T-helper 1 cell treated with Interleukin-12 subunit alpha and Interleukin-12 subunit beta and Interleukin-4 antibody, amounts not matched to agents 30 μg/mL and 1 μg/mL, for 36 hours (primary cell): ENCODE measurements around the gene NAPSA.
"Not testable (repeated sequence)": the region's sequence is repeated elsewhere in the genome, so short reads cannot be mapped to it uniquely, and the experiment has no call there.

Source experiments
- H3K27ac Mint-ChIP-seq: one replicate; pipeline ENCODE4 v1.8.0; 2021; ENCODE audit warnings: mild to moderate bottlenecking, mixed read lengths
- H3K27me3 Mint-ChIP-seq: one replicate; pipeline ENCODE4 v1.8.0; 2021; ENCODE audit warnings: low read depth, mixed read lengths
- H3K36me3 Mint-ChIP-seq: one replicate; pipeline ENCODE4 v1.8.0; 2021; ENCODE audit warnings: low read depth, mixed read lengths
- H3K4me1 Mint-ChIP-seq: one replicate; pipeline ENCODE4 v1.8.0; 2021; ENCODE audit warnings: low read depth, mixed read lengths
- H3K4me3 Mint-ChIP-seq: one replicate; pipeline ENCODE4 v1.8.0; 2021; ENCODE audit warnings: mild to moderate bottlenecking, moderate library complexity, mixed read lengths
- H3K9me3 Mint-ChIP-seq: one replicate; pipeline ENCODE4 v1.8.0; 2021; ENCODE audit warnings: mixed read lengths

Gene NAPSA

DNA sequence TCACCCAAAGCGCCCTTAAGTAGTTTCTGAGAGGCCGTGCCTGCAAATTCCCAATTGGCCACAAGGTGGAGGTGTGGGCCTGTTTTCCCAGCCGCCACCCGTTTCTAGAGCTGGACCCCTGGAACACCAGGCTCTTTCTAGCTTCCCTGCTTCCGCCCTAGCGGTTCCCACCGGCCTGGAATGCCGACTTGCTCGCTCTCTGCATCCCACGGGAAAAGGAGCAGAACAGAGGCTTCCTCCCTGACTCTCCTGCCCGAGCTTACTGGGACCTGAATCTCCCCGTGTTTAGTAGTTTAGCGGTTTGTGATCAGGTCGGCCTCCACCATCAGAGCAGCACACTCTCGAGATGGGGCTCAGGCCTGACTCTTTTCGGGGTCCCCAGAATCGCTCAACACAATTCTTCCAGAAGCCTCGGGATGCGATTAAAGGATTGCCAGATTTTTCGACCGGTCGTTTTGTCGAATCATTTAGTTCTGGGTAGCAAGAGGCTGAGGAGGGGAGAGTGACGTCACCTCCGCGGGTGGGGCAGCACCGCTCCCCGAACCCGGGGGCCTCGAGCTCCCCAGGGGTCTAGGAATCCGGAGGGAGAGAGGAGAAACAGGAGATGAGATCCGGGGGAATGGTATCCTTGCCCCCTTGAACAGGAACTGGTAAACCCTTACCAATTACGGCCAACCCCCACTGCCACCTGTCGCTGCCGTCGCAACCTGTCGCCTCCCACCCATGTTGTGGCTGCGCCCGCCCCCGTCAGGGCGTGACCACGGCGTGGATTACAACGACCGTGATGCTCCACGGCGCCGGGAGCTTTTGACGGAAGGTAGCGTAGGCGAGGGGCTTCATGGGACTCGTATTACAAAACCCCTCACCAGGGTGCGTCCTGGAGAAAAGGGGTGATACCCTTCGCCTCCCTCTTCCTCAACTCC lies 8.0 kb downstream of the NAPSA start:
- Mint-ChIP-seq H3K4me3 (peak overlapping the region; percentile 87), H3K27me3 (no peaks in the 10 kb centered on the region), H3K4me1 (peaks cover 42% of the 10 kb centered on the region), H3K36me3 (peaks cover 14% of the 10 kb centered on the region), H3K27ac (peak overlapping the region; percentile 98), H3K9me3 (no peaks in the 10 kb centered on the region)

DNA sequence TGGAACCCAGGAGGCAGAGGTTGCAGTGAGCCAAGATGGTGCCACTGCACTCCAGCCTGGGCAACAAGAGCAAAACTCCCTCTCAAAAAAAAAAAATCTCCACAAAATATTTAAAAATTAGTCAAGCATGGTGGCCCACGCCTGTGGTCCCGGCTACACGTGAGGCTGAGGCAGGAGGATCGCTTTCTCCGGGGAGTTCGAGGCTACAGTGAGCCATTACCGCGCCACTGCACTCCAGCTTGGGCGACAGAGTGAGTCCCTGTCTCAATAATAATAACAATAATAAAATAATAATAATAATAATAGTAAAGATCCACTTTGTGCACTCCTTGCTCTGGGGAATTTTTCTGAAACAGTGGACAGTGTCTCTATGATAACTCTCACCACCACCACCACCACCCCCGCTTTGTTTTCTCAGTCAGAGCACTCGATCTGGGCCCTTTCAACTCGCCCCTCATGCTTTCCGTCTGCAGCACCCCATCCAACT lies 8.7 kb downstream of the NAPSA start:
- H3K4me1 Mint-ChIP-seq, result peaks cover 36% of the 10 kb centered on the region
- H3K36me3 Mint-ChIP-seq, result peaks cover 13% of the 10 kb centered on the region
- H3K27me3 Mint-ChIP-seq, result no peaks in the 10 kb centered on the region
- peak overlapping the region; percentile 98 for H3K27ac Mint-ChIP-seq
- no peaks in the 10 kb centered on the region for H3K9me3 Mint-ChIP-seq
- H3K4me3 Mint-ChIP-seq, result no peak overlapping the region

DNA sequence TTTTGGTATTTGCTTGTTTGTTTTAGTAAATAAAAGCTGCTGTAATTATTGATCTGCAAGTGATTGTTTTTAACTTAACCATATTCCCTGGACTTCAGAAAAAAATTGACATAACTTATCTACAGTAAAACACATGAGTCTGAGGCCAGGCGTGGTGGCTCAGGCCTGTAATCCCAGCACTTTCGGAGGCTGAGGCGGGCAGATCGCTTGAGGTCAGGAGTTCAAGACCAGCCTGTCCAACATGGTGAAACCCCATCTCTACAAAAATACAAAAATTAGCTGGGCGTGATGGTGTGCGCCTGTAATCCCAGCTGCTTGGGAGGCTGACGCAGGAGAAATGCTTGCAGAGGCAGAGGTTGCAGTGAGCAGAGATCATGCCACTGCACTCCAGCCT lies 12.0 kb downstream of the NAPSA start:
- not testable (repeated sequence) for H3K27ac Mint-ChIP-seq, H3K27me3 Mint-ChIP-seq, H3K4me3 Mint-ChIP-seq, H3K4me1 Mint-ChIP-seq, H3K36me3 Mint-ChIP-seq, H3K9me3 Mint-ChIP-seq

DNA sequence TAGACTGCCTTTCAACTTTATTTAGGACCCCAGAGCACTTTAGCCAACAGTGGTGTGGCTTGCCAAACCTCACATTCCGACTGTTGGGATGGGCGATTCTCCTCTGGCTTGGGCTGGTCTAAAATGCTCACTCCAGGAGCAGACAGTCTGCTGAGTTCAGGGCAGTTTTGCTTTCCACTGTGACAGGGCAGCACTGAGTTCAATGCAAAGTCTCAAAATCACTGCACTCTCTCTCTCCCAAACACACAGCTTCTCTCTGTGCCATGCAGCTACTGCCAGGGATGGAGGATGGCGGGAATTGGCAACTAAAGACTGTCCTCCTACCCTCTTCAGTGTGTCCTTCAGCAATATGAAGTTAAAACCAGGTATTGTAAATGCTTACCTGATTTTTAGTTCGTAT lies 13.2 kb downstream of the NAPSA start:
- Mint-ChIP-seq H3K9me3 (no peaks in the 10 kb centered on the region), H3K27ac (no peak overlapping the region), H3K4me1 (peaks cover 12% of the 10 kb centered on the region), H3K36me3 (no peaks in the 10 kb centered on the region), H3K27me3 (no peaks in the 10 kb centered on the region), H3K4me3 (no peak overlapping the region)

DNA sequence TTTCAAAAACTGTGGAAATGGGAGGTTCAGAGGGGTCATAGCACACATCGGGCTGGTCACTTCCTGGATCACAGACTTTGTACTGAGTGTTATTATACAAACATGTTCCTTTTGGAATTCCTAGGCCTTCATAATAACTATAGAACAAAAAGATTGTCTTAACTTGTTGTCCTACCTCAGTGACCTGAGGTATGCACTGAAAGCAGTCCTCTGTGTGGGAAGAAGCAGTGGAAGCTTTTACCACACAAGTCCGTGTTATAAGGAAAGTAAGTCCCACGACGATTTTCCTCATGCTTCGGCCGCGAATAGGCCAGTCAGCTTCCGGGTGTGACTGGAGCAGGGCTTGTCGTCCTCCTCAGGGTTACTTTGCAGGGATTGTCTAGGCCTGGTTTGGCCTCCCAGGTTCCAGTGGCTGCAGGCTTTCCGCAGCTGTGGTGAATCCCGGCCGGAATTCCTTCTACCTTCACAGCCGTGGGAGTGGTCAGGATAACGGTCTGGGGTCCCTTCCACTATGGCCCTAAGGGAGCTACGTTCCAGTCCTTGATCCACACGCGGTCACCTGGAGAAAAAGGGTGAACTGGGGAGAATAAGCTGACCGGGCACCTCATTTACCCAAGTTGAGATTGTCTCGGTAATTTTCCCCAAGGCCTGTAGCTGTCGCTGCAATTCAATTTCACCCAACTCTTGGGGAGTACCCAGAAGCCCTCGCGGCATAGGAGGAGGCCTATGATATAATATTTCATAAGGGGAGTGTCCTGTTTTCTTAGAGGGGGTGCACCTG lies 16.0 kb downstream of the NAPSA start:
- Mint-ChIP-seq H3K27me3 (no peaks in the 10 kb centered on the region), H3K27ac (no peak overlapping the region), H3K4me1 (peaks cover 21% of the 10 kb centered on the region), H3K4me3 (no peak overlapping the region), H3K36me3 (peaks cover 3% of the 10 kb centered on the region), H3K9me3 (no peaks in the 10 kb centered on the region)

DNA sequence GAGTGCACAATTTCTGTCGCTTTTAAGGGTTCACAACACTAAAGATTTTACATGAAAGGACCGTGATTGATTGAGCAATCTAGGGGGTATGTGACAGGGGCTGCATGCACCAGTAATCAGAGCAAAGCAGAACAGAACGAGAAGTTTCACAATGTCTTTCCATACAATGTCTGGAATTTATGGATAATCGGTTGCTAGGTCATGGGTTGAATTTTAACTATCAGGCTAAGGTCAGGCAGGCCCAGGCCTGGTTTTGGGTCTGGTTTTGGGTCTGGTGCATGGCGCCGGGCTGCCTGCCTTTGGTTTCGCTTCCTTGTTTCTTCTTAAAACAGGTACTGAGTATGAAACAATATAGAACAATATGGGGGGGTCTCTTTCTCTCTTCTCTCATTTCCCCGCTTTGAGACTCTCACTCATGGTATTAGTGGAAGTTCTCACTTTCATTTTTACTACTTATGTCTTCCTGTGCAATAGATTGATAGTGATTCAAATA lies 18.3 kb downstream of the NAPSA start:
- H3K9me3 Mint-ChIP-seq, H3K27me3 Mint-ChIP-seq: not testable (repeated sequence)
- peaks cover 10% of the 10 kb centered on the region for H3K36me3 Mint-ChIP-seq
- peak overlapping the region; percentile 78 for H3K4me3 Mint-ChIP-seq
- peaks cover 27% of the 10 kb centered on the region for H3K4me1 Mint-ChIP-seq
- H3K27ac Mint-ChIP-seq, result peak overlapping the region; percentile 77

DNA sequence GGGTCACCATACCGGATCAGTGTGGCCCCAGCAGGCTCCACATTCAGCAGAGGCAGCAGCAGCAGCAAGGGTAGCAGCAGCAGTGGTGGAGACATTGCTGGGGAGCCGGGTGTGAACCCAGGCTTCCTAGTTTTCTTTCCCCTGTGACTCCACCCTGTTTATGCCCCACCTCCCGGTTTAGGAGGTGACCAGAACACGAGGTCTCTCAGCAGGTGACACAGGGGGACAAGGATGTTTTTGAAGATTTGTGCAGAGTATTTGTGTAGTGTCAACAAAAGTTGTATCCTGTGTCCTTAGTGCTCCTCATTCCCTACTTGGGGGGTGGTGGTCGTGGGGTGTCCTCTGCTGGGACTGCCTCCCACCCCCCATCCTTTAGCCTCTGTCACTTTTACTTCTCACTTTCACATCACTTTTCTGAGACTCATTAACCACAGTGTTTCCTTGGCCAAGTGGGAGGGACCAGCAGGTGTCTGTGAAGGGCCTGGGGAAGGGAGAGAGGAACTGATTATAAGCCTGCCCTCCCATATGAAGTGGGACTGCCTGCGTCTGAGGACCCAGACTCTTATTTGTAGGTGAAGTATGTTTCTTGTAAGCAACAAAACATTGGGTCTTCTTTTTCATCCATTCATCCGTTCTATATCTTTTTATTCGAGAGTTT lies 20.6 kb downstream of the NAPSA start:
- peaks cover 10% of the 10 kb centered on the region for H3K36me3 Mint-ChIP-seq
- H3K4me1 Mint-ChIP-seq, result peaks cover 27% of the 10 kb centered on the region
- H3K27ac Mint-ChIP-seq, result peak overlapping the region; percentile 26
- peak overlapping the region; percentile 26 for H3K4me3 Mint-ChIP-seq
- peaks cover 3% of the 10 kb centered on the region for H3K9me3 Mint-ChIP-seq
- no peaks in the 10 kb centered on the region for H3K27me3 Mint-ChIP-seq

DNA sequence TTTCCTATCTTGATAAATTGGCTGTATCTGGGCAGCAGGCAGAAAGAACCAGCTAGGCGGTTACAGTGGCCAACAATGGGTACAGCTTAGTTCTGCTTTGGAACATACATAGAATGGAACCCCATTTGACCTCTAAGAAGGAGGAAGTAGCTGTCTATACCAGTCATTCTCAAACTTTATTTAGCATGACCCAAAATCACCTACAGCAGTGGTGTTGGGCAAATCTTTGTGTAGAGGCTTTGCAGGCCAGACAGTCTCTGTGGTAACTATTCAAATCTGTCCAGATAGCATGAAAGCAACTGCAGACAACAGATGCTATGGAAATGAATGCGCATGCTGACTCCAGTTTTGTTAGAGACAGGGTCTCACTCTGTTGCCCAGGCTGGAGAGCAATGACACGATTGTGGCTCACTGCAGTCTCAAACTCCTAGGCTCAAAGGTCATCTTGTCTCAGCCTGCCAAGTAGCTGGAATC lies 24.3 kb downstream of the NAPSA start:
- Mint-ChIP-seq H3K4me1 (peaks cover 12% of the 10 kb centered on the region), H3K27ac (no peak overlapping the region), H3K27me3 (no peaks in the 10 kb centered on the region), H3K9me3 (peaks cover 3% of the 10 kb centered on the region), H3K4me3 (no peak overlapping the region), H3K36me3 (peaks cover 15% of the 10 kb centered on the region)

DNA sequence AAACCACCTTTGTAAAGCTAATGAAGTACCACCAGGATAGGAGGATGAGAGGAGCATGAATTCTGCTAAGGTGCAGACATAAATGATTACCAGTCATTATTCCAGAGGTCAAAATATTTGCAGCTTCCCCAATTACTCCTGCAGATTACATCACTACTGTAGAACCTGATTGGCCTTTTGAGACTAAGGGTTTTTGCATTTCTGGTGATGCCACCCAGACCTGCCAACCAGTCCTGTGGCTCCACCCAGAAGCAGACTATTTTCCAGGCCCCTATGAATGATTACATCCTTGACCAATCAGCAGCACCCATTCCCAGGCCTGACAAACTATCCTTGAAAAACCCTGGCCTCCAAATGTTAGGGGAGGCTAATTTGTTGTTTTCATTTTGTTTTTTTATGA lies 25.1 kb downstream of the NAPSA start:
- Mint-ChIP-seq H3K4me3 (no peak overlapping the region), H3K27ac (no peak overlapping the region), H3K27me3 (no peaks in the 10 kb centered on the region), H3K4me1 (peaks cover 17% of the 10 kb centered on the region), H3K36me3 (peaks cover 18% of the 10 kb centered on the region), H3K9me3 (peaks cover 3% of the 10 kb centered on the region)

DNA sequence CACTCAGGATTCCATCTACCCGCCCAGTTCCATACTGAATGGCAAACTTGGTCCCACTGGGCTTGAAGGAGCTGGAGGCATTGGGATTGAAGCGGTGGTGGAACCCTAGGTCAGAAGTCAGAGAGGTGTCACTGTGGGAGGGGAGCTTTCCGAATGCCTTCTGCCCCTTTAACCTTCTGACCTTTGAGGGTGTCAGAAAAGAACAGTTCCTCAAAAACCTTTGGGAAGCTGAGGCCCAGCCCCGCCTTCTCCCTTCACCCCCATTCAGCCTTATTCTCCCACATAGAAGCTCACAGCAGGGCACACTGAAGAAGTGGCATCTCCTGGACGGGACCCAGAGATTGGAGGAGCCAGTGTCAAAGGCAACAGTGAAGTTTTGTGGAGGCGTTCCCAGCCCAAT lies 28.4 kb downstream of the NAPSA start:
- peaks cover 32% of the 10 kb centered on the region for H3K4me1 Mint-ChIP-seq
- not testable (repeated sequence) for H3K9me3 Mint-ChIP-seq, H3K27me3 Mint-ChIP-seq, H3K4me3 Mint-ChIP-seq, H3K27ac Mint-ChIP-seq, H3K36me3 Mint-ChIP-seq

DNA sequence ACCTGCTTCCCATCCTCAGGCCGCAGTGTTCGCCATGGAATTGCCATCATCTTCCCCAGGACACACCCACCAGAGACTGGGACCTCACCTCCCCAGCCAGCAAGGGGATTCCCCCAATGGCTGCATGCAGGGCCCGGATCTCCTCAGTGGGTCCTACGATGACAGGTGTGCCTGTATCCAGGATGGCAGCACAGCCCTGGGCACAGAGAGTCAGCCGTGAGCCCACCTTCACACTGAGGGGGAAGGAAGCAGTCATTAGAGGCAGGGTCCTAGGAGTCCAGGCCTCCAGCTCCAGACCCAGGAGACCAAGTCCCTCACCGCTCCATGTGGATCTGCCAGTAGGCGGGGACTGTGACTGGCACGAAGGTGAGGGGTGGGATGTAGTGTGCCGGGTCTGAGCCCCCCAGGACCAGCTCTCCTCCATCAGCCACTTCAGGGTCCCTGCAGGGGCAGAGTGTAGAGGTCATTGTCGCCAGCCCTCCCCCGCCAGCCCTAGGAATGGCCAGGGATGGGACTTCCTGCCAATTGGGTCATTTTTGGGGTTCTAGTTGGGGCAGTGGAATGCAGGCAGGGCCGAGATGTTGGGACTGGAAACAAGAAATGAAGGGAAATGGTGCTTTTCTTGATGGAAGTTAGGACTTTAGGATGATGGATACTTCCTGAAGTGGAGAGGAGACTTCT lies 30.6 kb downstream of the NAPSA start:
- Mint-ChIP-seq H3K36me3 (peaks cover 10% of the 10 kb centered on the region), H3K27ac (peak overlapping the region; percentile 68), H3K4me3 (peak overlapping the region; percentile 63), H3K4me1 (peaks cover 46% of the 10 kb centered on the region), H3K9me3 (no peaks in the 10 kb centered on the region), H3K27me3 (no peaks in the 10 kb centered on the region)

DNA sequence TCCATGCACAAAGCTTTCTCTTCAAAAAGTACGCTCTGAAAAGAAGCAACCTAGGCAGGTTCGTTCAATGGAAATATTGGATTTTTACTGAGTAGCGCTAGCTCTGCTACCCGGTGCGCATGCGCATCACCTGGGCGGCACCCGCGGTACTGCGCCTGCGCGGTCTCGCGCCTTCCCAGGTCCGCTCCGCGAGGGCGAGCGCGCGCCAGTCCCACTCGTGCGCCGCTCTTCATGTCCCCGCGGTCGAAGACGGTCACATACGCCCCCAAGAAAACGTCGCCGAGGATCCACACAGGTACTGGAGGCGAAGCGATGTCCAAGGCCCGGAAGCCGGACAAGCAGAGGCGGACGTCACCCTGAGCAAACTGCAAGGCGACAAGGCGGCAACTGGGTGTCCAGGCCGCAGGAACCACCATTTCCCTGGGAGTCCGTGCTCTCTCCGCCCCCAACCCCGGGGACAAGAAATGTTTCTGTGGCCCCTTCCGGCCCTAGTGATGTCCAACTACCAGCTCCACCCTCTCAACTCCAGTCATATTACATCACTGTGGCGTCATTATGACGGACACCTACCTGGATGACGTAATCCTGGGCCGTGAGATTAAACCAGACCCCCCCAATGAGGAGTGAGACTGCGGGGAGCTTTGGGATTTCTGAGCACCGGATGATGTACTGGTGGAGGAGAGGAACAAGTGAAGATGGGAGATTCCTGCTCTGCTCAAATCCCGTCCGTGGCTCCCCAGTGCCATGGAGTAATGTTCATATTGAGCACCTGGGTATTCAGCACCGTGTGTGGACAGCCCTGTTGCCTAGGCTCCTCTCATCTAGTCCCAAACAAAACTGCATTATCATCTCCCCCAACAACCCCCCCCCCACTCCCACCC lies 31.5 kb downstream of the NAPSA start:
- peak overlapping the region; percentile 96 for H3K27ac Mint-ChIP-seq
- H3K27me3 Mint-ChIP-seq, result peaks cover 8% of the 10 kb centered on the region
- peaks cover 14% of the 10 kb centered on the region for H3K36me3 Mint-ChIP-seq
- no peaks in the 10 kb centered on the region for H3K9me3 Mint-ChIP-seq
- peak overlapping the region; percentile 87 for H3K4me3 Mint-ChIP-seq
- H3K4me1 Mint-ChIP-seq, result peaks cover 51% of the 10 kb centered on the region

DNA sequence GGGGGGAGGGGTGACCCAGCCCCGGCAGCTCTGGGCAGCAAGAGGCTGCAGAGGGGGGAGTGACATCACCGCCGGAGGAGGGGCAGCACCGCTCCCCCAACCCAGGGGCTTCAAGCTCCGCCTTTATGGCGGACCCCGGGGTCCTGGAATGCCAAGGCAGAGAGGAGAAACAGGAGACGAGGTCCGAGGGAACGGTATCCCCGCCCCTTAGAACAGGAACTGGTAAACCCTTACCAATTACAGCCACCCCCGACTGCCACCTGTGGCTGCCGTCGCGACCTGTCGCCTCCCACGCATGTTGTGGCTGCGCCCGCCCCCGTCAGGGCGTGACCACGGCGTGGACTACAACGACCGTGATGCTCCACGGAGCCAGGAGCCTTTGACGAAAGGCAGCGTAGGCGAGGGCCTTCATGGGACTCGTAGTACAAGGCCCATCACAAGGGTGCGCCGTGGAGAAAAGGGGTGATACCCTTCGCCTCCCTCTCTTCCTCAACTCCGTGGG lies 32.2 kb downstream of the NAPSA start:
- Mint-ChIP-seq H3K27me3 (peaks cover 8% of the 10 kb centered on the region), H3K9me3 (no peaks in the 10 kb centered on the region), H3K4me1 (peaks cover 51% of the 10 kb centered on the region), H3K36me3 (peaks cover 14% of the 10 kb centered on the region), H3K4me3 (peak overlapping the region; percentile 87), H3K27ac (peak overlapping the region; percentile 96)
